NCI-H2081 (cell line): Measurements from ENCODE around the gene CSF3.

Source experiments
- DNase-seq, 2 experiments: peaks; one replicate each; lab custom pipeline; 2025; lab: John Stamatoyannopoulos, UW

Gene CSF3

GRCh38 chr17:40024901-40025300, 9.7 kb downstream of the CSF3 start:
- DNase-seq = no peak

GRCh38 chr17:40025559-40025958, 10.3 kb downstream of the CSF3 start:
- no peak for DNase-seq

GRCh38 chr17:40025991-40026815, 11.0 kb downstream of the CSF3 start:
- DNase-seq = no peak

GRCh38 chr17:40026816-40027613, 11.8 kb downstream of the CSF3 start:
- DNase-seq = peak; percentile 77 to 83

- DNase-seq = no peak
Measured at GRCh38 chr17:40027614-40028012, 12.4 kb downstream of the CSF3 start.

- DNase-seq = no peak
Measured at GRCh38 chr17:40028595-40028994, 13.4 kb downstream of the CSF3 start.

- no peak for DNase-seq
Measured at GRCh38 chr17:40031706-40032105, 16.5 kb downstream of the CSF3 start.

GRCh38 chr17:40032322-40033320, 17.4 kb downstream of the CSF3 start:
- DNase-seq = no peak

GRCh38 chr17:40033339-40033738, 18.1 kb downstream of the CSF3 start:
- DNase-seq = no peak

- DNase-seq = no peak
Measured at GRCh38 chr17:40034426-40035161, 19.4 kb downstream of the CSF3 start.

GRCh38 chr17:40035162-40035559, 19.9 kb downstream of the CSF3 start:
- peak in 1 of 2 experiments; percentile 27 for DNase-seq

GRCh38 chr17:40038882-40039513, 23.8 kb downstream of the CSF3 start:
- DNase-seq = peak in 1 of 2 experiments; percentile 48

GRCh38 chr17:40041196-40041595, 26.0 kb downstream of the CSF3 start:
- no peak for DNase-seq

GRCh38 chr17:40056379-40057015, 41.3 kb downstream of the CSF3 start:
- no peak for DNase-seq

- no peak for DNase-seq
Measured at GRCh38 chr17:40058186-40058784, 43.0 kb downstream of the CSF3 start.

- no peak for DNase-seq
Measured at GRCh38 chr17:40058865-40059264, 43.6 kb downstream of the CSF3 start.

- no peak for DNase-seq
Measured at GRCh38 chr17:40059729-40060475, 44.7 kb downstream of the CSF3 start.

- DNase-seq = no peak
Measured at GRCh38 chr17:40060887-40061608, 45.8 kb downstream of the CSF3 start.
